Fibroblast of skin of right biceps (primary cell): Measurements from ENCODE around the gene SPEM2.
"Not testable (repeated sequence)": the region's sequence is repeated elsewhere in the genome, so short reads cannot be mapped to it uniquely, and the experiment has no call there.

Experiments used
- DNase-seq: peaks from one replicate; pipeline ENCODE4 v3.0.0-alpha.2; 2013

SPEM2 gene

GRCh38 chr17:7443499-7444485 lies 18.4 kb downstream of the SPEM2 start:
- DNase-seq, result peak; percentile 77

GRCh38 chr17:7444682-7445618 lies 19.5 kb downstream of the SPEM2 start, which contains the start of gene CHRNB1:
CHRNB1 (plus strand) TSS chr17:7445061; CDS start chr17:7445128, 67 bp downstream.
- peak; percentile 19 for DNase-seq

- no peak for DNase-seq
Measured at GRCh38 chr17:7445619-7445968, 20.2 kb downstream of the SPEM2 start.

DNA sequence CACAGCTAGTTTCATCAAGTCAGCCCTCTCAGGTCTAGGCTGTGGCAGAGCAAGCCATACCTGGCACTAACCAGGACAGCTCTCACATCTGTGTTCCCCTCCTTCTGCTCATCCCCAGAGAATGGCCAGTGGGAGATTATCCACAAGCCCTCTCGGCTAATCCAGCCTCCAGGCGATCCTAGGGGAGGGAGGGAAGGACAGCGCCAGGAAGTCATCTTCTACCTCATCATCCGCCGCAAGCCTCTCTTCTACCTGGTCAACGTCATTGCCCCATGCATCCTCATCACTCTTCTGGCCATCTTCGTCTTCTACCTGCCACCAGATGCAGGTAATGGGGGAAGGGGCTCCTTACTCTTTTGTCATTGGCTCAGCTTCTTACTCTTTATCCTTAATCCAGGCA lies 23.0 kb downstream of the SPEM2 start:
- DNase-seq, result no peak

DNA sequence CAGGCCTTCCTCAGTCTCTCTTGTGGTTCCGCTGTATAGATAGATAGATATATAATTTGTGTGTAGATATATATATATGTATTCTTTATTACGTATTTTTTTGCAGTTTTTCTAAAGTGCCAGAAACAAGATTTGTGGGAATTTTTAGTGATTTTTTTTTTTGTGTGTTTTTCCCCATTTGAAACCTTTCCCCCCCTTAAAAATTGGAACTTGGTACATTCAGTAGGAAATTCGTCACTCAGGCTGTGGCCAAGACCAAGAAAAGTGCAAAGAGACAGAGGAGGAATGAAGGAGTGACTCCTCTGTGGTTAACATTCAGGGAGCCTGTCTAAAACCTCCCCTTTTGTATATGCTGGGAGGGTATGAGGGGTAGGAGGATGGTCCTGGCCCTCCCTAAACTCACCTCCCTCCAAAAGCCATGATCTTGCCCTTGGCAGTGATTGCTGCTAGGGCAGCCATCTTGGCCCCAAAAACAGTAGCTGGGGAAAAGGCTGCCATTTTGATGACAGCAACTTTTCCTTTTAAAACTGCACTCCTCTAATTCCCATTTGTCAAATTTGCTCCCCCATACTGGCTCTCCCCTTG lies 34.6 kb downstream of the SPEM2 start:
- peak; percentile 44 for DNase-seq

DNA sequence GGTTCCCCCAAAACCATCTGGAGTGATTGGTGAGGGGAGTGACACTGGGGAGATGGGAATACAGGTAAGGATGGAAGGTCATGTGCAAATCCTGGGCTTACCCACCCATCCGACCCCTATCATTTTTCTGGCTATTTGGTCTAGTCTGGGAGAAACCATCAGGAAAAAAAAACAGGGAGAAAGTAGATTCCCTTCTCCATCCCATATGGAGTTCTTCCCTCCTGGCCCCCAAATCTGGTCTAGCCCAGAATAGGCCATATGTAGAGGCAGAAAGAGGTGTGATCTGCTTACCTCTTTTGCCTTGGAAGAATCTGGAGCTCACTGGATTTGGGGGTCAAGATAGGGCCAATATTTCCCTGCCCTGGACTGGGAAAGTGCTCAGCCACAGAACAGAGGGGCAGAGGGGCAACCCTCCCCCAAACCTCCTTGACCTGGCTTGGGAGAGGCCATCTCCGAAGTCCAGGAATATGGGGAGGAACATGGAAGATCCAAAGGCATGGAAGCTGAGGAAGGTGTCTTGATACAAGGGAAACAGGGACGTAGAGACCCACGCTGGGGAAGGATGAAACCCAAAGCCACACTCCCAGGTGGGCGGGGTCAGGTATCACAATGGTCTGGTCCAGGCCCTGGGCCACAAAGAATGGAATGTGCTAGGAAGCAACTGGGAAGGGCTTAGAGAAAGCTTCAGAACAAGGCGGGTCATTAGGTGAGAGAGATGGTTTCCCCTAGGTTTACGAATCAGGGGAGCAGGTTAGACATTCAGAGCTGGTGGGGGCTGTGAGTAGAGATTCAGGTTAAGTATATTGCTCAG lies 35.6 kb downstream of the SPEM2 start:
- DNase-seq, result no peak

- DNase-seq, result no peak
Measured at GRCh38 chr17:7462474-7463371, 37.3 kb downstream of the SPEM2 start.

DNA sequence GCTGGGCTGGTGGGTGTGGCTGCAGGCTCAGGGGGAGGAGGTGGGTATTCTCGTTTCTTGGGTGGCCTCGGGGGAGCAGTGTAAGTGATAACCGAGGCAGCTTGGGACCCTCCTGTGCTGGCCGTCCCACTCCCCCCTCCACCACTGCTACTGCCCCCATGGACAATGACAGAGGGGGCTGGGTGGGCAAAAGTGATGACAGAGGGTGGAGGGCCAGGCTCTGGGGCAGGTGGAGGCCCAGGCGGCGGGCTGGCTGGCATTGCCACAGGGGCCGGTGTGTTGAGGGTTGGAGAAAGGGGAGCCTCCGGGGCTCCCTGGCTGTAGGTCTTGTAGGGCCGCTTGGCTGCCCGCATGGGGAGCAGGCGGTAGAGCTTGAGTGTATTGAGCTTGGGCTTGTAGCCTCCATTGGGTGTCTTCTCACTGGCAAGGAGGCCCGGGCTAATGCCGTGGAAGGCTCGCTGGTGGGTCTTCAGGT lies 38.0 kb downstream of the SPEM2 start:
- DNase-seq, result no peak

DNA sequence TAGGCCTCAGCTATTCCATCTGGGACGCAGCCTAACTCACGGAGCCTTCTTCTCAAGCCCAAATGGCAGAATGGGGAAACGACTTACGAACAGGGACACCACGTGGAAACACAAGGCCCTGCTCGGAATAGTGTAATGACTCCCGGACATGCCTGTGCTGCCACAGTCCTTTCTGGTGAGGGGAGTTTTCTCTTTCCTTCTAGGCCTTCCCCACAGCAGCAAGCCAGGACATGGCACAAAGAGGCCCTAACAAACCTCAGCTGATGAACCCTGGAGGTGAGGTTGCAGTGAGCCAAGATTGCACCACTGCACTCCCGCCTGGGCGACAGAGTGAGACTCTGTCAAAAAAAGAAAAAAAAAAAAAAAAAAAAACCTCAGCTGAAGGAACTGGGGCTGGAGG lies 38.7 kb downstream of the SPEM2 start:
- DNase-seq, result no peak

DNA sequence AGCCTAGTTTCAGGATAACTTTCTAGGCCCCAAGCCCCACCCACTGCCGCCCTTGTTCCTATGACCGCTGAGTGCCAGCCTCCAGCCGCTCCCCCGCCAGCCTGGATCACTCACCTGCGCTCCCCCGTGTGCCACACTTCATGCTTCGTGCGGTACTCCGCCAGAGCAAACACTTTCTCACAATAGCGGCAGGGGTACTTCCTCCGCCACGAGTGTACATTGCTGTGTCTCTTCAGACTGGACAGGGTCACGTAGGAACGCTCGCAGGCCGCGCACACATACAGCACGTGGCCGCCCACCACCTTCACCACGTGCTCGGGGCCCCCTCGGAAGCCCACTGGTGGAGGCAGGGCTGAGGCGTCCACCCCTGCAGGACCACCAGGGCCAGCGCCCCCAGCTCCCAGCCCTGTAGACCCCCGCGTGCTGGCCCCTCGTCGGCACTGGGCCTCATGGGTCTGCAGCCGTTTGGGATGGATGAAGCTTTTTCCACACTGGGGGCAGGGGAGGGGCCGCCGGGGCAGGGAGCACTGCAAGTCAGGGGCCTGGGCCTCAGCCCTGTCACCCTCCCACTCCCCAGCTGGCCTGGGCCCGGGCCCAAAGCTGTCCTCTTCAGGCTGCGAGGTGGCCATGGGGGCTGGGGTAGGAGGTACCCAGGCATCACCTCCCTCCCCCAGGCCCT lies 40.3 kb downstream of the SPEM2 start:
- DNase-seq, result no peak

DNA sequence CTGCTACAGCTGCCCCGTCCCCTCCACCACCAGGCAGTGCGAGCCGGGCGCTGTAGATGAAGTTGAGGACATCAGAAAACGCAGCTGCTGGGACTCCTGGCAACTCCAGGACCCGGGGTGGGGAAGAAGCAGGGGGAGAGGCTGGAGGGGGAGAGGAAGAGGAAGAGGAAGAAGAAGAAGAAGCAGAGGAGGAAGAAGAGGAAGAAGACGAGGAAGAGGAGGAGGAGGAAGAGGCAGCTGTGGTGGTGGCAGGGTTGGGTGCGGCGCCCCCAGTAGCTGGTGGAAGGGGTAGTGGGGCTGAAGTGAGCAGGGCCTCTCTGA lies 40.9 kb downstream of the SPEM2 start:
- no peak for DNase-seq

DNA sequence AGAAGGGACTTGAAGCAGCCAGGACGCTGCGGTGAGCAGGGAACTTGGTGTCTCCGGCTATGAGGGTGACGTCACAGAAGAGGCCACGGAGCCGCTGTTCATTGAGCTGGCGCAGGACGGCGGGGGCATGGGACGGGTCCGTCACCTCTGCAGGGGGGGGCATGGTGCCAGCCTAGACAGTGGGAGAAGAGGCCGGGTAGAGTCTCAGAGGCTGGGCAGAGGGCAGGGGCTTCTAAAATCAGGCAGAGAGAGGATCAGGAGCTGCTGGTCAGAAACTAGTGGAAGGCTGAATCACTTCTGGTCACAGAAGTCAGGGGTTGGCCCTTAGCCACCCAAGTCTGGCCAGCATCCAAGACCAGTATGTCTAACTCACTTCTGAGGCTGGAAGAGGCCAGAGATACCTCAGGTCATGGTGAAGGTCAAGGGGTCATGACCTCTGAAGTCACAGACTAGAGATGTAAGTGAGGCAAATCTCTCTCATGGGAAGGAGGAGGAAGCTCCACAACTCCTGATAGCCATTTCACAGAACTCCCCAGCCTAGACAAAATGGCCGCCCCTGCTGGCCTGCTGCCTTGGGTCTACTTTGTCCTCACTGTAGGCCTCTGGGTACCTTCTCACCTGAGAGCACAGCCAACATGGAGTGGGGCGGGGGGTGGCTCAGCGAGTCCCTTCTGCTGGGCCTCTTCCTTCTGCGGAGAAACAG lies 41.4 kb downstream of the SPEM2 start:
- DNase-seq, result no peak

DNA sequence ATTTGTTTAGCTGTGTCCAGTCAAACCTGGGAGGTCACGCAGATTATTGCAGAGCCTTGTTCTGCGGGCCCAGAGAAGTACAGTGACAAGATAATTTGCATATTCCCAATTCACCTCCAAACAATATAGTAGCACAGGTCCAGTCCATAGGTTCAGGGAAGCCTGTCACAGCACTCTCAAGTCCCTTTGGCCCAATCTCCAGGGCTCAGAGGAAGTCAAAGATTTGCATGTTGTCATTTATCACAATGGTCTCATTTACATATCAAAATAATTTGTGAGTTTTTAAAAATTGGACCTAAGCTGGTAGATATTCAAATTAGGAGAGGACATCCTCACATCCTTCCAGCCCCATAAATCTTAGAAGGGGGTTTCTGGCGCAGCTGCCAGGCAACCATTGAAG lies 42.1 kb downstream of the SPEM2 start:
- DNase-seq, result no peak

GRCh38 chr17:7468290-7468689 lies 42.9 kb downstream of the SPEM2 start:
- DNase-seq, result no peak

- no peak for DNase-seq
Measured at GRCh38 chr17:7468804-7469389, 43.5 kb downstream of the SPEM2 start.

DNA sequence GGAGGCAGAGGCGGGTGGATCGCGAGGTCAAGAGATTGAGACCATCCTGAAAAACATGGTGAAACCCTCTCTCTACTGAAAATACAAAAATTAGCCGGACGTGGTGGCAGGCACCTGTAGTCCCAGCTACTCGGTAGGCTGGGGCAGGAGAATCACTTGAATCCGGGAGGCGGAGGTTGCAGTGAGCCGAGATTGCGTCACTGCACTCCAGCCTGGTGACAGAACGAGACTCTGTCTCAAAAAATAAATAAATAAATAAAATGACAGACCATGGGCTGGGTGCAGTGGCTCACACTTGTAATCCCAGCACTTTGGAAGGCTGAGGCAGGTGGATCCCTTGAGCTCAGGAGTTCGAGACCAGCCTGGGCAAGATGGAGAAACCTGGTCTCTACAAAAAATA lies 44.4 kb downstream of the SPEM2 start:
- DNase-seq, result not testable (repeated sequence)

DNA sequence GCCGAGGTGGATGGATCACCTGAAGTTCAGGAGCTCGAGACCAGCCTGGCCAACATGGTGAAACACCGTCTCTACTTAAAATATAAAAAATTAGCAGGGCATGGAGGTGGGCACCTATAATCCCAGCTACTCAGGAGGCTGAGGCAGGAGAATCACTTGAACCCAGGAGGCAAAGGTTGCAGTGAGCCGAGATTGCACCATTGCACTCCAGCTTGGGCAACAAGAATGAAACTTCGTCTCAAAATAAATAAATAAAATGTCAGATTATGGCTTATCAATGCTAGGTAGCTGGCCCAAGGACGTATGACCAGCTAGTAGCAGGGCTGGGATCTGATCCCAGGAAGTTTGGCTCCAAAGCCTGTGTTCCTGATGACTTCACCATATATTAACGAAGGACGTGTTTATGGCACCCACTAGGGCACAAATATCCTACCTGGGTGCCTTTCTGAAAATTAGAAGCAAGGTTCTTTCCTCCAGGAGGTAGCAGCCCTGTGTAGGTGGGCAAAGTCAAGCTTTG lies 45.1 kb downstream of the SPEM2 start:
- not testable (repeated sequence) for DNase-seq

GRCh38 chr17:7471729-7472128 lies 46.3 kb downstream of the SPEM2 start:
- DNase-seq, result no peak

DNA sequence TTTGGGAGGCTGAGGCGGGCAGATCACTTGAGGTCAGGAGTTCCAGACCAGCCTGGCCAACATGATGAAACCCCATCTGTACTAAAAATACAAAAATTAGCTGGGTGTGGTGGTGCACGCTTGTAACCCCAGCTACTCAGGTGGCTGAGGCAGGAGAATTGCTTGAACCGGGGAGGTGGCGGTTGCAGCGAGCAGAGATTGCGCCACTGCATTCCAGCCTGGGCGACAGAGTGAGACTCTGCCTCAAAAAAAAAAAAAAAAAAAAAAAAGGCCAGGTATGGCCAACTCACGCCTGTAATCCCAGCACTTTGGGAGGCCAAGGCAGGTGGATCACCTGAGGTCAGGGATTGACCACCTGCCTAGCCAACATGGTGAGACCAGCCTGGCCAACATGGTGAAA lies 49.4 kb downstream of the SPEM2 start:
- not testable (repeated sequence) for DNase-seq
